Measurements from ENCODE around the gene PAPSS1. TPM values are rescaled to one million over a fixed set of nuclear protein-coding genes. Genes with fewer than 3 reads are reported as not detected.

The PAPSS1 gene
- polyA plus RNA-seq, 2 of the 4 experiments (the other 2 are of a cell fraction): 47.3 to 52.5 TPM

GRCh38 chr4:107643021-107643420 lies 77.0 kb downstream of the PAPSS1 start:
- Histone ChIP-seq H3K4me3 (no peak overlapping the region), H3K9me3 (no peaks in the 10 kb centered on the region), H3K4me2 (no peak overlapping the region), H3K4me1 (no peaks in the 10 kb centered on the region), H3K27ac (no peak overlapping the region)
- ChIA-PET CTCF (no interaction called here), POLR2A (no interaction called here)
- DNase-seq (ENCODE audit: low read depth in 1 of 2, low spot score in 1 of 2): no peak
- no peak for TF ChIP-seq NPAS2 (CRISPR knock-in tag; IDR thresholded peaks at IDR 0.05; ENCODE audit: borderline replicate concordance)
- ATAC-seq: no peak
- no peak for FAIRE-seq
- WGBS (ENCODE audit: missing lambda C conversion rate): 96% methylated on average over 7 of the region's 7 CpGs

GRCh38 chr4:107640878-107641277 lies 79.2 kb downstream of the PAPSS1 start:
- ChIA-PET CTCF (no interaction called here), POLR2A (no interaction called here)
- 55% methylated on average over 1 of the region's 1 CpG for WGBS (ENCODE audit: missing lambda C conversion rate)
- ATAC-seq (no peak), DNase-seq (ENCODE audit: low read depth in 1 of 2, low spot score in 1 of 2) (no peak), FAIRE-seq (no peak)
- H3K27ac ChIP-seq: no peak overlapping the region
- H3K9me3 ChIP-seq: no peaks in the 10 kb centered on the region
- H3K4me2 ChIP-seq: no peak overlapping the region
- no peak overlapping the region for H3K4me3 ChIP-seq
- TF ChIP-seq ELK1 (IDR thresholded peaks at IDR 0.05; ENCODE audit: low read depth, low read length) (no peak), HDAC2 (IDR thresholded peaks at IDR 0.05) (no peak), CTCF (IDR thresholded peaks at IDR 0.05) (no peak), ESRRA (IDR thresholded peaks at IDR 0.05; ENCODE audit: borderline replicate concordance, low read length) (no peak), CBX8 (IDR thresholded peaks at IDR 0.05) (no peak), MAX (IDR thresholded peaks at IDR 0.05) (no peak), ZFP36 (IDR thresholded peaks at IDR 0.05; ENCODE audit: borderline replicate concordance, partially characterized antibody) (no peak), TFCP2L1 (CRISPR knock-in tag; IDR thresholded peaks at IDR 0.05) (no peak), HES2 (IDR thresholded peaks at IDR 0.05) (no peak), NPAS2 (CRISPR knock-in tag; IDR thresholded peaks at IDR 0.05; ENCODE audit: borderline replicate concordance) (no peak), KDM1A (IDR thresholded peaks at IDR 0.05; ENCODE audit: low read depth) (no peak), RNF2 (IDR thresholded peaks at IDR 0.05; ENCODE audit: borderline replicate concordance, low read depth) (no peak)
- H3K4me1 ChIP-seq: no peaks in the 10 kb centered on the region

- H3K27ac ChIP-seq: no peak overlapping the region
- TF ChIP-seq SMC3 (IDR thresholded peaks at IDR 0.05): no peak
- TF ChIP-seq ESRRA (IDR thresholded peaks at IDR 0.05; ENCODE audit: borderline replicate concordance, low read length): no peak
- no peak for TF ChIP-seq FOSB (CRISPR knock-in tag; IDR thresholded peaks at IDR 0.05)
- no peak for TF ChIP-seq FOSL2 (IDR thresholded peaks at IDR 0.05)
- no peak for TF ChIP-seq FOSL2 (CRISPR knock-in tag; IDR thresholded peaks at IDR 0.05)
- no peak for TF ChIP-seq ZNF302 (CRISPR knock-in tag; IDR thresholded peaks at IDR 0.05)
- no peak for TF ChIP-seq NFE2L2 (conservative IDR thresholded peaks at IDR 0.05; ENCODE audit: low read length)
- no peak for TF ChIP-seq POLR2A (IDR thresholded peaks at IDR 0.05; ENCODE audit: low read length)
- no peak for TF ChIP-seq PBX3 (IDR thresholded peaks at IDR 0.05)
- no peak for TF ChIP-seq HOXA7 (CRISPR knock-in tag; IDR thresholded peaks at IDR 0.05)
- TF ChIP-seq MAX (IDR thresholded peaks at IDR 0.05): no peak
- no peak for TF ChIP-seq RFX5 (IDR thresholded peaks at IDR 0.05)
- H3K4me1 ChIP-seq: no peaks in the 10 kb centered on the region
- DNase-seq (ENCODE audit: low read depth in 1 of 2, low spot score in 1 of 2): no peak
- ChIA-PET CTCF (no interaction called here), POLR2A (no interaction called here)
- no peak for FAIRE-seq
- ATAC-seq: no peak
- H3K9me3 ChIP-seq: no peaks in the 10 kb centered on the region
- no peak overlapping the region for H3K4me3 ChIP-seq
- 89% methylated on average over 2 of the region's 2 CpGs for WGBS (ENCODE audit: missing lambda C conversion rate)
- H3K4me2 ChIP-seq: no peak overlapping the region
These were observed 79.8 kb downstream of the PAPSS1 start for GRCh38 chr4:107640197-107640596.

All from A549 (cell line).